Progenitor cell of endocrine pancreas (in vitro differentiated cells): Measurements from ENCODE around the gene NCKAP5. TPM values are rescaled to one million over a fixed set of nuclear protein-coding genes. Genes with fewer than 3 reads are reported as not detected.

ENCODE experiments used
- DNase-seq: peaks from one replicate; pipeline ENCODE4 v3.0.0; 2021; ENCODE audit warnings: low spot score; ENCODE audit not compliant: unreplicated experiment
- H3K27ac Mint-ChIP-seq: 2 replicates; pipeline ENCODE4 v1.8.0; 2021; ENCODE audit warnings: mild to moderate bottlenecking, moderate library complexity, mixed read lengths
- H3K27me3 Mint-ChIP-seq: 2 replicates; pipeline ENCODE4 v1.8.0; 2021; ENCODE audit warnings: mixed read lengths
- H3K36me3 Mint-ChIP-seq: 2 replicates; pipeline ENCODE4 v1.8.0; 2022; ENCODE audit warnings: mixed read lengths; ENCODE audit not compliant: insufficient read depth
- H3K4me1 Mint-ChIP-seq: 2 replicates; pipeline ENCODE4 v1.8.0; 2021; ENCODE audit warnings: low read depth, mixed read lengths
- H3K4me3 Mint-ChIP-seq: 2 replicates; pipeline ENCODE4 v1.8.0; 2021; ENCODE audit warnings: low read depth, mild to moderate bottlenecking, moderate library complexity, mixed read lengths
- H3K9me3 Mint-ChIP-seq: 2 replicates; pipeline ENCODE4 v1.8.0; 2021; ENCODE audit warnings: low read depth, mixed read lengths
- CTCF ChIP-seq: fragments of 200-600 bp; sonication (generic); IDR thresholded peaks from one replicate; pipeline ENCODE4 v1.5.0; 2021; ENCODE audit warnings: antibody characterized with exemption, mild to moderate bottlenecking; ENCODE audit not compliant: unreplicated experiment
- total RNA-seq: library from RNA; stranded (reverse); gene quantifications from 2 replicates; pipeline ENCODE4 v1.2.1, GENCODE V29; 2021

The NCKAP5 gene
- total RNA-seq, 1 donor from 2014 or later: 1.7 TPM

GRCh38 chr2:133418021-133418420 is 150.2 kb downstream of the NCKAP5 start:
- Mint-ChIP-seq H3K27me3 (no peaks in the 10 kb centered on the region), H3K4me1 (peaks cover 22% of the 10 kb centered on the region), H3K36me3 (no peaks in the 10 kb centered on the region), H3K9me3 (no peaks in the 10 kb centered on the region), H3K27ac (no peak overlapping the region), H3K4me3 (no peak overlapping the region)
- DNase-seq: no peak
- no peak for TF ChIP-seq CTCF

DNA sequence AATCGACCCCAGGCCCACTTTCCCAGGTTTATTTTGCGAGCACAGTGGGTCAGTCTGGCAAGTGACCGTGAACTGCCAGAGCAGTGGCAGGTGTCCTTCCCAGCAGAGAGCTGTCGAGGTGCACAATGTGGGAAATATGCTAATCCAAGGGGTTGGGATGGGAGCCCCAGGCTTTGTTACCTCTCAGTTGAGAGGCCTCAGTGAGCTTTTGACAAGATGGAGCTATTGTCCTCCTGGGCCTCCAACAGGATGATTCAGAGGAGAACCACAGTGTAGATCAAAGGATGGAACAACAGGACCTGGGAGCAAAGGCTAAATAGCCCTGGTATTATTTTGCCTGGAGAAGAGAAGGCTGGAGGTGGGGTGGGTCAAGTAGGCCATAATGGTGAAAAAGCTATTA is 150.8 kb downstream of the NCKAP5 start:
- no peak for DNase-seq
- Mint-ChIP-seq H3K27ac (no peak overlapping the region), H3K4me3 (no peak overlapping the region), H3K36me3 (no peaks in the 10 kb centered on the region), H3K27me3 (no peaks in the 10 kb centered on the region), H3K9me3 (no peaks in the 10 kb centered on the region), H3K4me1 (peaks cover 21% of the 10 kb centered on the region)
- no peak for TF ChIP-seq CTCF

DNA sequence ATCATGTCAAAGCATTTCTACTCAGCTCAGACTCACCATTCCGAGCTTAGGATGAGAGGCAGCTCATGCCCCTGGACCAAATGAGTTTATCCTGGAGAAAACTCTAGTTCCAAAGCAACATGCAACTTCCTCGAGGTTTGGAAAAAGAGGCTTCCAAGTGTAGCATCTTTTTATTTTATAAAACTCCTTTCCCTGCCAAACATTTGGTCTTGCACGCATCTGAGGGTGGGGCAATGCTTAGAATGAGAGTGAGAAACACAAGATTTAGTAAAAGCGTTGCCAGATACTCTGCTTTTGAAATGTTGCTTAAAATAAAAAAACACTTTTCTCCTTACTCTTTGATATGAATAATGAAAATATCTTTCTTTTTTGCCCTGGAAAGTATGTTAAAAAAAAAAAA is 151.5 kb downstream of the NCKAP5 start:
- no peak for DNase-seq
- no peak overlapping the region for H3K4me3 Mint-ChIP-seq
- H3K27ac Mint-ChIP-seq: no peak overlapping the region
- H3K9me3 Mint-ChIP-seq: no peaks in the 10 kb centered on the region
- peaks cover 14% of the 10 kb centered on the region for H3K4me1 Mint-ChIP-seq
- no peak for TF ChIP-seq CTCF
- no peaks in the 10 kb centered on the region for H3K36me3 Mint-ChIP-seq
- H3K27me3 Mint-ChIP-seq: no peaks in the 10 kb centered on the region

- Mint-ChIP-seq H3K4me3 (no peak overlapping the region), H3K9me3 (no peaks in the 10 kb centered on the region), H3K4me1 (peaks cover 11% of the 10 kb centered on the region), H3K27ac (no peak overlapping the region), H3K36me3 (no peaks in the 10 kb centered on the region), H3K27me3 (peaks cover 3% of the 10 kb centered on the region)
- no peak for DNase-seq
- TF ChIP-seq CTCF: no peak
Observed at GRCh38 chr2:133416146-133416545, 152.1 kb downstream of the NCKAP5 start.

GRCh38 chr2:133415210-133415876 is 152.9 kb downstream of the NCKAP5 start:
- no peaks in the 10 kb centered on the region for H3K9me3 Mint-ChIP-seq
- peaks cover 5% of the 10 kb centered on the region for H3K27me3 Mint-ChIP-seq
- H3K36me3 Mint-ChIP-seq: no peaks in the 10 kb centered on the region
- peaks cover 9% of the 10 kb centered on the region for H3K4me1 Mint-ChIP-seq
- no peak for DNase-seq
- H3K27ac Mint-ChIP-seq: no peak overlapping the region
- TF ChIP-seq CTCF: no peak
- no peak overlapping the region for H3K4me3 Mint-ChIP-seq
